Activated CD8-positive, alpha-beta memory T cell treated with anti-CD3 and anti-CD28 coated beads, Interleukin-2, amount 50 U/mL, for 1 hour (primary cell): ENCODE measurements around the gene TGM6.

Source experiments
- DNase-seq: peaks from one replicate; pipeline ENCODE4 v3.0.0-alpha.2; 2020; ENCODE audit errors: extremely low read depth

The TGM6 gene

DNA sequence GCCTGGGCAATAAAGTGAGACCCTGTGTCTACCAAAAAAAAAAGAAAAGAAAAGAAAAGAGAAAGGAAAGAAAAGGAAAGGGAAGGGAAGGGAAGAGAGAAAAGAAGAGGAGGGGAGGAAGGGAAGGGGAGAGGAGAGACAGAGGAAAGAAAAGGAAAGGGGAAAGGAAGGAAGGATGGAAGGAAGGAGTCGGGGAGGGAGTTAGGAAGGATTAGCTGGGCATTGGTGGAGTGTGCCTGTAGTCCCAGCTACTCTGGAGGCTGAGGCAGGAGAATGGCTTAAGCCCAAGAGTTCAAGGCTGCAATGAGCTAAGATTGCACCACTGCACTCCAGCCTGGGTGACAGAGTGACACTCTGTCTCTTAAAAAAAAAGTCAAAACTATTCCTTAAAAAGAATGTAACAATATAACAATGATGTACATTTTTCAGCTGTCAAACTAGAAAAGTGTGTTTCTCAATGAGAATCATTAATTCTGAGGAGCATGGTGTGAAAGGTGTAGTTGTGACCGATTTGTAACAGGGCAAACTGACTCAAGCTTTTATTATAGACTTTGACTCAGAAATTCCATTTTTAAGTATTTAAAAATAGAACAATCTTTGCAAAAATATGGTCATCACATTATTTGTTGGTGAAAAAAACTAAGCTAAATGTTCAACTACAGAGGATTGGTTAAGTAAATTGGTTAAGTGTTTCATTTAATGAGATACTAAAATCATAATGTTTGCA lies 75.2 kb downstream of the TGM6 start:
- DNase-seq: no peak

DNA sequence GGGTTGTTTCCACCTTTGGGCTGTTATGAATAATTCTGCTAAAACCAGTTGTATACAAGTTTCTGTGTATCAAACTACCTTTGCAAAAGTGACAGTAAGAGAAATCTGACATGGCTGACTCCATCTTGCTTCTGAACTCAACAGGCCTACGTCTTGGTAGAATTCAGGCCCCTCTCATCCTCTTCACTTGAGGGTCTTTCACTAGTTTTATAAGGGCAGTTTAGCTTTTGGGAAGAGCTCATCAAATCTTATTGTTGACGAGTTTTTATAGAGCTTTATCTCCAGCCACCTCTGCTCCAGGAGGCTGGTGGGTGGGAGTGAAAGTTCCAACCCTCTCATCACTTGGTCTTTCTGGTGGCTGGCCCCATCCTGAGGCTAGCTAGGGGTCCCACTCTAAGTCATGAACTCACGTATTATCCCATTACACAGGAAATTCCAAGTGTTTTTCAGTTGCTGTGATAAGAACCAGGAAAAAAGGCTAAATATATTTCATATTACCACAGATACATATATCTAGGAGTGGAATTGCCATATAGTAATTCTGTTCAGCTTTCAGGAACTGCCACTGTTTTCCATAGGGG lies 78.3 kb downstream of the TGM6 start:
- no peak for DNase-seq

DNA sequence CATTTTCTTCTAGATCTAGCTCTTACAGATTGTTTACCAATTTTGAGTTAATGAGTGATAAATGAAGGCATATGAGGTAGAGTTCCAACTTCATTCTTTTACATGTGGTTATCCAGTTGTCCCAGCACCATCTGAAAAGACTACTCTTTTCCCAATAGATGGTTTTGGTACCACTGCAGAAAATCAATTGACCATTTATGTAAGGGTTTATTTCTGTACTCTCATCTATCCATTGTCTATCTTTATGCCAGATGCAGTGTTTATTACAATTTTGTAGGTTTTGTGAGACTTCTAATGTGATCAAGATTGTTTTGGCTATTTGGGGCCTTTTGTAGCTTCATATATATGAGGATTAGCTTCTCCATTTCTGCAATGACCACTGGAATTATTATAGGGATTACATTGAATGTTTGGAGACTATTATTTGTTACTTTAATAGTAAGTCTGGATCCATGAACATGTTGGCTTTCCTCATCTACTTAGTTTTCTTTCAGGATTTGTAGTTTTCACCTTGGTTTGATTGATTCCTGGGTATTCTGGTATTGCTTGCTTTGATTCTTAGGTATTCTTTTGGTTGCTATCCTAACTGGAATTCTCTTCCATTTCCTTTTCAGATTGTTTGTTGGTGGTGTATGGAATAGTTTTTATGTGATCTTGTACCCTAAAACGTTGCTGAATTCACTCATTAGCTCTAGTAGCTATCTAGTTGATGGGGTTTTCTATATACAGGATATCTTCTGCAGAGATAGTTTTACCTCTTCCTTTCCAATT lies 79.5 kb downstream of the TGM6 start:
- DNase-seq: no peak

DNA sequence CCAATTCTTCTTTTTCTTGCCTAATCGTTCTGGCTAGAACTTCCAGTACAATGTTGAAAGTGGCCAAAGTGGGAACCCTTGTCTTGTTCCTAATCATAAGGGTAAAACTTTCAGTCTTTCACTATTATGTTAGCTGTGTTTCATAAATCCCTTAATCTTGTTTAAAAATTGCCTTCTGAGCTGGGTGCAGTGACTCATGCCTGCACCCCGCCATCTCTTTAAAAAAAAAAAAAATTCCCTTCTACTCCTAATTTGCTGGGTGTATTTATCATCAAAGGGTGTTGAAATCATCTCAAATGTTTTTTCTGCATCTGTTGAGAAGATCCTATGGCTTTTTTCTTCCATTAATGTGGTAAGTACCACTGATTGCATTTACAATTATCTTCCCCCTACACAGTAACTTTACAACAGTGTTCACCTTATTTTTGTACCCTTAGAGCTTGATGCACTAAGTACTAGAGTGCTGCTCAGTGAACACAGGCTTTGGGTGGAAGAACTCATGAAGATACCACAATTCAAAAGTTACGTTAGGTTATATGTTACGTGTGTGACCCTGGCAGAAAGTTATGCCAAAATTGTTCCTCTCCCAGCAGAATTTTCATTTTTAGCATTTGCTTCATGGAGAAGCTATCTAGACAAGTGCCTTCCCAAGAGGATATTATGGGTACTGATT lies 80.2 kb downstream of the TGM6 start:
- no peak for DNase-seq

DNA sequence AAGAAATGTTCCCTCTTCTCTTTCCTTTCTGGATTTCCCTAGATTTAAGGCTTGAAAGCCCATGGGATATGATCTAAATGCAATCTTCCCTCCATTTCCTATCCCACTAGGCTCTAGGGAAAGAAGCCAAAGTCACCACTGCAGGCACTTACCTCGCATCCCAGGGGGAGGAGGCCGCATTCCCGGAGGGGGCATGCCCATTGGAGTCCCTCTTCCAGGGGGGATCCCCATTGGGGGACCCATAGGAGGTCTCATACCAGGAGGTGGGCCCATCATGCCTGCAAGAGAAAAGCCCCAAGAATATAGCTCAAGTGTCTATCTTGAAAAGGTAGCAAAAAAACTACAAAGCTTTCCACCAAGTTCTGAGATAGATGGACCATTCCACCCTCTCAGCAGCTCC lies 81.8 kb downstream of the TGM6 start:
- DNase-seq: no peak

DNA sequence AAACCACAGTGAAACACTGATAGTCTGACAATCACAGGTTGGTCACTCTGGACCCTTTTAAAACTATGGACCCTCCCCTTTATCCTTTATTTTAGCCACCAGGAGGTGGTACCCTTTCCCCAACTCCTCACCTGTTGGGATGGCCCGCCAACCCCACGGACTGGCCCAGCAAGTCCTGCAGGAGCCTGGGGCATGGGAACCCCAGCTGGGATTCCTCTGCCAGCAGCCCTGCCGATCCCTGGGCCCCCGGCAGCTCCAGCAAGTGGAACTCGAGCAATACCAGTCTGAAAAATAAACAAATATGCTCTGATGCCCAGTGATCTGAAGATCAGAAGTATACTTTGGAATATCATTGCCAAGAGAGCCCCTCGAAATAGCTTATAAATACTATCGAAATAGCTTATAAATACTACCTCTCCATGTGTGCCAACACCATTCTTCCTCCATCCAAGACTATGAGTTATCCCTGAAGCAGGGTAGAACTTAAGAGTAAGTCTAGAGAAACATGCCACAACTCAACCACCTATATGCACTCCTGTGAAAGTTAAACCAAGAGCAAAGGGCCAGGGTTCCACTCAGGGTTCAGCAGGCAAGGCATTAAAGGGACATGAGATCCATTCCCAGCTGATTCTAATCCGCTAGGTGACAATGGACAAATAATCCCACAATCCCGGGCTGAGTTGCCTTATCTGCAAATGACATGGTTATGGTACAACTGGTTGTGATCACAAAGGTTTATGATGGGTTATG lies 83.1 kb downstream of the TGM6 start:
- DNase-seq: no peak

DNA sequence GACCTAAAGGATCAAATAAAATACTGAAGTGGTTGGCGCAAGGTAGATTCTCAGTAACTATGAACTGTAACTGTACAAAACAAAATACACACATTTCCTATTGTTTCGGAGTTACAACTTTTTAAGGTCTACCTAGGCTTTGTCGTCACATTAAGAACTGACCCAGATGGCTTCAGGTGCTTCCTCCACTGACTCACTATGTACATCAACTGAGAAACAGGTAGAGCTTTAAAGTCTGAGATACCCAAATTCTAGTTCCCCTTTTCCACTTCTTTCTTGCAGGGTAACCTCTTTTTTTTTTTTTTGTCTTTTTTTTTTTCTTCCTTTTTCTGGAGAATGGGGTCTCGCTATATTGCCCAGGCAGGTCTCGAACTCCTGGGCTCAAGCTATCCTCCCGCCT lies 84.4 kb downstream of the TGM6 start:
- DNase-seq: no peak

DNA sequence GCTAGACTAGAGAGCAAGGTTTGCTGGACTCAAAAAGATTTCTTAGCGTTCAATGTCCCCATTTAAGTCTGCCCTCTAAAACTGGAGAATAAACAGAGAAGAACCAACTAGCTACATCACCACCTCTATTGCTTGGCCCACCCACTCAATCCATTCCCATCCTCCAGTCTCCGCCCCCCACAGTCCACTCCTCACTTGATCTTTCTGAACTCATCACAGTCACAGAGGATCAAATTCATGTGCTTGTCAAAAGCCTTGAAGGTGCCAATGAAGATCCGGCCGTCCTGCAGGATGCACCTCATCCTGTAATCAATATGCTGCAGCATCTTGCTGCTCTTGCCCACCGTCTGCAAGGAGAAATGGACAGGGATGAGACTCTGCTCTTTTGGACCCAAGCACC lies 86.7 kb downstream of the TGM6 start:
- no peak for DNase-seq

DNA sequence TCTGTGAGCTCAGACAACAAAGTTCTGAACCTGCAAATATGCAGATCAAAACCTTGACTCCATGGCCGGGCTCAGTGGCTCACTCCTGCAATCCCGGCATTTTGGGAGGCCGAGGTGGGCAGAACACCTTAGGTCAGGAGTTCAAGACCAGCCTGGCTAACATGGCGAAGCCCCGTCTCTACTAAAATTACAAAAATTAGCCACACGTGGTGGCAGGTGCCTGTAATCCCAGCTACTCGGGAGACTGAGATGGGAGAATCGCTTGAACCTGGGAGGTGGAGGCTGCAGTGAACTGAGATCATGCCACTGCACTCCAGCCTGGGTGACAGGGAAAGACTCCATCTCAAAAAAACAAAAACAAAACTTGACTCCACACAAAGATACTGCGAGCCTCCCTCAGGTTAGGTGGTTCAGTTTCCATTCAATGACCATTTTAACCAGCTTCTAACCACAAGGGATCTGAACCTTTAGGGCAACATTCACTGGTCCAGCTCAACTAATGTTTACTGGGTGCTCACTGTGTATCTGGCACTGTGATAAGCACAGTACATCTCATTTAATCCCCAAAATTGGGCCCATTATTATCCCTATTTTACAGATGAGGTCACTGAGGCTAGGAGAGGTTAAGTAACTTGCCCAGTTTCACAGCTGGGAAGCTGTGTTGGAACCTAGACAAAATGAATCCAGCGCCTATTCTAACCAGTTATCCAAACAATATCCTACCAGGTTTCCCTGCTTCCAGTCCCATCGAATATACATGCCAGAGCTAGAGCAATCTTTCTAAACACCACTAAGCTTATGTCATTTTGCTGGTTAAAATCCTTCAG lies 88.1 kb downstream of the TGM6 start:
- DNase-seq: no peak

DNA sequence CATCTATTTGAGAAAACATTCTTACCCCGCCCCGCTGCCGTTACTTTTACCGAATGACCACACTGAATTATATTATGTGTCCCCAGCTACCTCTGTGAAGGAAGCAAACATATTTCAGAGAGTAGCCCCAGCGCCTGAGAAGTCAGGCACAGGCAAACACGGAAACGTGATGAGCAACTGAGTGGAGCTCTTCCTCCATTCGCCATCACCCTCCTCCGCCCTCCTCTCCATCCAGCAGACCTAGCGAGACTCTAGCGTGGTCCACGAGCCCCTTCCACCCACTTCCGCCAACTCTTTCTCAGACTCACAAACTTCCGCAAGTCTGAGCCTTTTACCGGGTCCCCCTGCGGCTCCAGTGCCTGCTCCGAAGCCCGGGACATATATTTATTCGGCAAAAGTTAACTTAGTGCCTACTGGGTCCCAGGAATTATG lies 89.3 kb downstream of the TGM6 start:
- peak; percentile 25 for DNase-seq

DNA sequence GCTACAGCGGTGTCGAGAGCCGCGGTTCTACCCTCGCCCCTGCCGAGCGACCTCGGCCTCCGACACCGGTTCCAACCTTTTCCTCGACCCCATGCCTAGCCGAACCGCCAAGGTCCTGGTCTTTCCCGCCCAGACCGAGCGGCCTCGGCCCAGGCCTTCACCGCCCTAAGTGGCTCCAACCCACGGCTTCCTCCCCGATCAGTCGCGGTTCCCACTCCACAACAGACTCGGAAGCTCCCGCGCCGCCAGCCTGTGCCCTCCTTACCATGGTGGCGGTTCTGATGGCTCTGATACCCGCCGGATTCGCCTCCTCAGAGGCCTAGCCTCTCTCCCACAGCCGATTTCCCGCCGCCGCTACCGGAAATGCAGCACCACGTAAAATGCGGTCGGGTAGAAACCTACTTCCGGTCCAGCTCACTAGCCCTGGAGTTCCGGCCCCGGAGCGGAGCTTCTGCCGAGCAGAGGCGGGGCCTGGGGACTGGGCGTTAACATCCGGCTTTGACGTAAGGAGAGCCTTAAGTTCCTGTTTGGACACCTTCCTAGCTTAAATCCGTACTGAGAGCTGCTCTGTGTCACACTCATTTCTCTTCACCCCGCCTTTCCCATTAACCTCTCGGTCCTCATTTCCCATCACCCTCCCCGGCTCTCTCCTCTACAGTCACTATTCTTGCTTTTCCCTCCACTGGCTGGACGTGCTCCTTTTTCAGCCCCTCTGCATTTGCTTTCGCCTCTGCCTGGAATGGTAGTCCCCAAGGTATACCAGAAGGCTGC lies 89.9 kb downstream of the TGM6 start, which contains the start of gene SNRPB:
SNRPB (minus strand) TSS at position 367 of the 771 bp plus-strand sequence; CDS start at position 268, 99 bp downstream.
- DNase-seq: peak; percentile 94

DNA sequence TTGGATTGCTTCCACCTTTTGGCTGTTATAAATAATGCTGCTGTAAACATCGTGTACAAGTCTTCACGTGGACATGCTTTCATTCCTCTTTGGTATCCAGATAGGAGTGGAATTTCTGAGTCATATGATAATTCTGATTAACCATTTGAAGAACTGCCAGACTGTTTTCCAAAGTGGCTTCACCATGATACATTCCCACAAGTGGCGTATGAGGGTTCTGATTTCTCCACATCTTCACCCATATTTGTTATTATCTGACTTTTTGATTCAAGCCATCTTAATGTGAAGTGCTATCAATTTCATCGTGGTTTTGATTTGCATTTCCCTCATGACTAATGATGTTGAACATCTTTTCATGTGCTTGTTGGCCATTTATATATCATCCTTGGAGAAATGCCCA lies 92.8 kb downstream of the TGM6 start:
- no peak for DNase-seq

DNA sequence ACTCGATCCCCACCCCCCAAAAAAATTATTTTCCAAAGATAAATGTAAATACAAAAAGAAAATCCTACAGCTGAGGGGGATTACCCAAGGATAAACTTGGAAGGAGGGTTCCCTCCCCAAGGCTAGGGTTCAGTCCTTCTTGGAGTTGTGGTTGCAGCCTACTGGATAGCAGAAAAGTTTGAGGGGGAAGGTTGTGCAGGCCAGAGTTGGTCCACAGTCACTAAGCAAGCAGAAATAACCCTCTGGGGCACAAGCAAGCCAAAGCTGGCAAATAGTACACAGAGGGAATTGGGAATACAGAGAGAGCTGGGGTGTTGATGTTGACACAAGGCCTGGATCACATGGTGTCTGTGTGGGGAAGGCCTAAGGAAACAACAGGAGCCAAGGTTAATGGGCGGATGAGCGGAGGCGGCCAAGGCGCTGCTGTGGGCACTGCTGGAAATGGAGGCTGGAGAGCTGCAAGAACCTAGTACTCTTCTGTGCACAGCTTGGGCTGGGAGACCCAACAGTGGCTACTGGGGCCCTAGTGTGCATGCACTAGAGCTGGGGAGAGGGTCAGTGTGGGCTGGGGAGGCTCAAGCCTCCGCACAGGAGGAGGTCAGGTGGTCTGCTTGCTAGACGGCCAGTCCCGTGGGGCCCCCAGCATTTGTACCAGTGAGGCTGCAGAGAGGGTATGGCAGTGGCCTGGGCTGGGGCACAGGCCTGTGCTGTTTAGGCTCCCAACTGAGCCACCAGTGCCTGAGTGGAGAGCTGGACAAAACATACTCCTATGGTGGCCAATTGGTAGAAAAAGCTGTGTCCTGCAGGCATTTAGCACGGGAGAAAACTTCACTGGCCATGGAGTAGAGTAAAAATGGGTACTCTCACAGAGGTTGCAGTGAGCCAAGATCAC lies 95.4 kb downstream of the TGM6 start:
- DNase-seq: no peak

DNA sequence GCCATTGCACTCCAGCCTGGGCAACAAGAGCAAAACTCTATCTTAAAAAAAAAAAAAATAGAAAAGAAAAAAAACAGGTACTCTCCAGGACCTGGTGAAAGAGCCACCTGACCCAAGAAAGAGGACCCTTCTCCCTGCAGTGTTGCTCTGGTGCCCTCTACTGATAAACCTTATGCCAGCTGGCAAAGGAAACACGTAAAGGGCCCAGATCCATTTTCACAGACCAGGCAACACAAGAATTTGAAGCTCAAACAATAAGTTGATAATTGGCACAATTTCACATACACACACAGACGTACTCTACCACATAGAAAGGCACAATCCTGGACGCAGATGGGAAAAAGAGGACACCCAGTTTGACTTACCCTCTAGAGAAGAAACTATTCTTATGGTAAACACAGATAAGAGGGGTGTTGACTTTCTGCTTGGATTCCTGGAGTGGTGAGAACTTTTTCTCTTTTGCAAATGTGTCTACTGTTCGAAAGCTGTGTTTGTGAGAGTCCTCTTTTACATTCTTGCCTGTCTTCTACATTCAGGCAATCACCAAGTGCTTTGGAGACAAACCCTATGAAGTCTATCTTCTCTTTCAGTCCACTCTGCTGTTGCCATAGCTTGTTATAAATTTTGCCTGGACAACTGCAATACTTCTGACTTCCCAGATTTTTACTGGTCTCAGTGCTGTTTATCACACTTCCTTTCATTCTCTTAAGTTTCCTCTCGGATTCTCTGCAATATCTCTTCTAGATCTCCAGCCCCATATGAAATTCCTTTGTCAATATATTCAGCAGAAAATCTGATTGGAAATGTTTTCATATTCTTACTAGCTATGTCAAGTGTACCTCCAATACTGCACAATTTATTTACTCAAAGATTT lies 96.3 kb downstream of the TGM6 start:
- no peak for DNase-seq

DNA sequence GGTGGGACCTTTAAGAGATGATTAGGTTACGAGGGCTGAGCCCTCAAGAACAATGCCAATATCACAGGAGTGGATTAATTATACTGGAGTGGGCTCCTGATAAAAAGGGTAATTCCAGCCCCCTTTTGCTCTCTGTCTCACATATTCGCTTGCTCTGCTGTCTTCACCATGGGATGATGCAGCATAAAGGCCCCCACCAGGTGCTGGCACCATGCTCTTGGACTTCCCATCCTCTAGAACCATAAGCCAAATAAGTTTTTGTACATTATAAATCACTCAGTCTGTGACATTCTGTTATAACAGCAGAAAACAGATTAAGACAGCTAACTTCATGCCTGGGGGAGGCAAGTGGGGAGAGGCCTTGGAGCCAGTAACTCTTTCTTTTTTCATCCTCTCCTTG lies 99.7 kb downstream of the TGM6 start:
- no peak for DNase-seq
